WERI-Rb-1 (cell line): Measurements from ENCODE around the gene RPTOR.

ENCODE experiments used
- DNase-seq: peaks from one replicate; pipeline ENCODE4 v3.0.0-alpha.2; 2020
- H3K27ac ChIP-seq: fragments of 250-450 bp; sonication (Bioruptor Pico); 2 replicates; pipeline ENCODE4 v1.5.1; 2020; ENCODE audit warnings: mild to moderate bottlenecking, moderate library complexity
- H3K27me3 ChIP-seq: fragments of 250-450 bp; sonication (Bioruptor Pico); 2 replicates; pipeline ENCODE4 v1.5.1; 2021; ENCODE audit warnings: mild to moderate bottlenecking, low read depth, moderate library complexity; ENCODE audit not compliant: insufficient read depth, severe bottlenecking
- H3K36me3 ChIP-seq: fragments of 250-450 bp; sonication (Bioruptor Pico); 2 replicates; pipeline ENCODE4 v1.5.1; 2020; ENCODE audit warnings: mild to moderate bottlenecking, moderate library complexity
- H3K4me3 ChIP-seq: 2 replicates; pipeline ENCODE4 v1.5.1; 2011; ENCODE audit warnings: low read depth, mild to moderate bottlenecking, control low read depth, low read length
- H3K9me3 ChIP-seq: fragments of 250-450 bp; sonication (Bioruptor Pico); 2 replicates; pipeline ENCODE4 v1.5.1; 2021; ENCODE audit warnings: mild to moderate bottlenecking, moderate library complexity; ENCODE audit not compliant: severe bottlenecking
- TF ChIP-seq, protein P1 (sequence below): IDR thresholded peaks from 2 replicates; pipeline ENCODE4 v1.5.1; 2011; ENCODE audit warnings: low read depth, mild to moderate bottlenecking, control low read depth, inconsistent platforms, low read length

RPTOR gene

DNA sequence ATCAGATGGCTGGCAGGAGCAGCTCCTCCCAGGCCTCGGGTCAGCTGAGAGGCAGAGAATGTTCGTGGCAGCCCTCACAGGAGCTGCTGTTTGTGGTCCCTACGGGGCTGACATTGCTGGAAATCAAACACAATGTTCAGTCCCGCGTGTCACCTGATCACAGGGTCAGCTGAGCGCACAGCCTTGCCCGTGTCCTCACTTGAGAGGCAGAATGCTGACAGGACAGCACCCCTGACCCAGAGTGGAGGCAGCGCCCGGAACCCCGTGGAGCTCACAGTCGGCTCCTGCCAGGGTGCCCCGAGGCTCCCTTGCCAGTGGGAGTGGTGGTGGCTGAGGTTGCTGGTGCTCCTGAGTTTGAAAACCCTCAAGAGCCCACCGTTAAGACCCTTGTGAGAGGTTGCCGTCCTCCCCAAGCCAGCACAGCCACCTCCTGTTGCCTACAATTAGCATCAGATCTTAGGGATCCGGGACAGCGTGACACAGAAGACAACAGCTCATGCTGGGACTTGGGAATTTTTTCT is 443.4 kb downstream of the RPTOR start:
- H3K9me3 ChIP-seq: peaks cover 3% of the 10 kb centered on the region
- H3K36me3 ChIP-seq: no peaks in the 10 kb centered on the region
- no peak overlapping the region for H3K27ac ChIP-seq
- TF ChIP-seq, protein P1, sequence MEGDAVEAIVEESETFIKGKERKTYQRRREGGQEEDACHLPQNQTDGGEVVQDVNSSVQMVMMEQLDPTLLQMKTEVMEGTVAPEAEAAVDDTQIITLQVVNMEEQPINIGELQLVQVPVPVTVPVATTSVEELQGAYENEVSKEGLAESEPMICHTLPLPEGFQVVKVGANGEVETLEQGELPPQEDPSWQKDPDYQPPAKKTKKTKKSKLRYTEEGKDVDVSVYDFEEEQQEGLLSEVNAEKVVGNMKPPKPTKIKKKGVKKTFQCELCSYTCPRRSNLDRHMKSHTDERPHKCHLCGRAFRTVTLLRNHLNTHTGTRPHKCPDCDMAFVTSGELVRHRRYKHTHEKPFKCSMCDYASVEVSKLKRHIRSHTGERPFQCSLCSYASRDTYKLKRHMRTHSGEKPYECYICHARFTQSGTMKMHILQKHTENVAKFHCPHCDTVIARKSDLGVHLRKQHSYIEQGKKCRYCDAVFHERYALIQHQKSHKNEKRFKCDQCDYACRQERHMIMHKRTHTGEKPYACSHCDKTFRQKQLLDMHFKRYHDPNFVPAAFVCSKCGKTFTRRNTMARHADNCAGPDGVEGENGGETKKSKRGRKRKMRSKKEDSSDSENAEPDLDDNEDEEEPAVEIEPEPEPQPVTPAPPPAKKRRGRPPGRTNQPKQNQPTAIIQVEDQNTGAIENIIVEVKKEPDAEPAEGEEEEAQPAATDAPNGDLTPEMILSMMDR: no peak
- H3K4me3 ChIP-seq: no peak overlapping the region
- DNase-seq: peak; percentile 55
- H3K27me3 ChIP-seq: no peaks in the 10 kb centered on the region

DNA sequence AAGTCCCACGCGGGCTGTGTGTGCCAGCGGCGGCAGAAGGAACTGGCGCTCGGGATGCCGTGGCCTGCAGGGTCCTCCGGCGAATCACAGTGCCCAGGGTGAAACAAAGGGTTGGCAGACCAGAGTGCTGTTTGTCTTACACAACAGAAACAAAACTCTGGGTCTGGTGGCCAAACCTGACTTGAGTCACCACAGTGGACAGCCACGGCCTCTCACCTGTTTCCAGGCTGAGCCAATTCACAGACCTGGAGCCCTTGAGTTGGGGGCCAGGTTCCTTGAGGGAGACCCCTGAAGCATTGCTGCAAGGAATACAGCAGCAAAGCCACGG is 444.9 kb downstream of the RPTOR start:
- DNase-seq: no peak
- Histone ChIP-seq H3K27ac (no peak overlapping the region), H3K9me3 (peaks cover 3% of the 10 kb centered on the region), H3K4me3 (no peak overlapping the region), H3K36me3 (peaks cover 8% of the 10 kb centered on the region), H3K27me3 (no peaks in the 10 kb centered on the region)
- TF ChIP-seq, protein P1: no peak

DNA sequence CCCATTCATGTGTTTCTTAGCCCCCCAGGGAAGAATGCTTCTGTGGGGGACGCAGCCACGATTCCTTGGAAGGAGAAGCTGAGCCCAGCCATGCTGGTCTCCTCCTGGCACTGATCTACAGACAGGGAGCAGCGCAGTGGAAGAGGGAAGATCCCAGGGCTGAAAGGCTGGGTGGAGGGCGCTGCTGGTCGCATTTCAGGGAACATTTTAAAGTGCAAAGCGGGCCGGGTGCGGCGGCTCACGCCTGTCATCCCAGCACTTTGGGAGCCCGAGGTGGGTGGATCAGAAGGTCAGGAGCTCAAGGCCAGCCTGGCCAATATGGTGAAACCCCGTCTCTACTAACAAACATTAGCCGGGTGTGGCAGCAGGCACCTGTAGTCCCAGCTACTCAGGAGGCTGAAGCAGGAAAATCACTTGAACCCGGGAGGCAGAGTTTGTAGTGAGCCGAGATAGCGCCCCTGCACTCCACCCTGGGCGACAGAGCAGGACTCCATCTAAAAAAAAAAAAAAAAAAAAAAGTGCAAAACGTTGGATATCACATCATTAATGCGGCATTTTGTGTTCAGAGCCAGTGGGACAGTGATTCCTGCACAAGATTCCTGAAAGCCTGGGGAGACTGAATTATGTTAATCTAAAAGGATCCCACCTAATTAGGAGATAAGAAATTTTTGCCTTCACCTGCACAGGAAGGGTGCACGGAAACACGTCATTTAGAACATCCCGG is 446.4 kb downstream of the RPTOR start:
- DNase-seq: no peak
- Histone ChIP-seq H3K27ac (peak overlapping the region; percentile 63), H3K27me3 (no peaks in the 10 kb centered on the region), H3K4me3 (peak overlapping the region; percentile 46), H3K36me3 (peaks cover 20% of the 10 kb centered on the region), H3K9me3 (peaks cover 3% of the 10 kb centered on the region)
- TF ChIP-seq, protein P1: no peak

DNA sequence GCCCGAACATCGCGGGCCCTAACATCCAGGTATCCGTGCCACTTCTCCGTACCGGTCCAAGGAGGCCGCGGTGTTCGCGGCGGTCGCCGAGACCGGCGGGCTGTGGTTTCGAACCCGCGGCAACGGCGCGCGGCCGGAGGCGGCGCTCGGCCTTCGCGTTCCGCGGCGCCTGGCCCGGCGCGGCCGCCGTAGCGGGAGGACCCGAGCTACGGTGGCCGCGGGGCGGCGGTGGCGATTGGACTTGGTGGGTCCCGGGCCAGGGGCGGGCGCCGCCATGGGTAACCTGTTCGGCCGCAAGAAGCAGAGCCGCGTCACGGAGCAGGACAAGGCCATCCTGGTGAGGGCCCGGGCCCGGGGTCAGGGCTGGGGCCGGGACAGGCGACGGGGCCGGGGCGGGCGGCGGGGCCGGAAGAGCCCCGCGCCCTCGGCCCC is 447.0 kb downstream of the RPTOR start, which contains the start of gene CHMP6:
CHMP6 (plus strand) TSS at position 197 of the 432 bp plus-strand sequence; CDS start at position 275, 78 bp downstream.
- H3K36me3 ChIP-seq: peaks cover 26% of the 10 kb centered on the region
- peak within 1 kb of the TSS; percentile 63 for H3K27ac ChIP-seq
- DNase-seq: peak; percentile 85
- H3K9me3 ChIP-seq: no peaks in the 10 kb centered on the region
- H3K4me3 ChIP-seq: peak within 1 kb of the TSS; percentile 46
- no peaks in the 10 kb centered on the region for H3K27me3 ChIP-seq
- TF ChIP-seq, protein P1: peak; percentile 38

DNA sequence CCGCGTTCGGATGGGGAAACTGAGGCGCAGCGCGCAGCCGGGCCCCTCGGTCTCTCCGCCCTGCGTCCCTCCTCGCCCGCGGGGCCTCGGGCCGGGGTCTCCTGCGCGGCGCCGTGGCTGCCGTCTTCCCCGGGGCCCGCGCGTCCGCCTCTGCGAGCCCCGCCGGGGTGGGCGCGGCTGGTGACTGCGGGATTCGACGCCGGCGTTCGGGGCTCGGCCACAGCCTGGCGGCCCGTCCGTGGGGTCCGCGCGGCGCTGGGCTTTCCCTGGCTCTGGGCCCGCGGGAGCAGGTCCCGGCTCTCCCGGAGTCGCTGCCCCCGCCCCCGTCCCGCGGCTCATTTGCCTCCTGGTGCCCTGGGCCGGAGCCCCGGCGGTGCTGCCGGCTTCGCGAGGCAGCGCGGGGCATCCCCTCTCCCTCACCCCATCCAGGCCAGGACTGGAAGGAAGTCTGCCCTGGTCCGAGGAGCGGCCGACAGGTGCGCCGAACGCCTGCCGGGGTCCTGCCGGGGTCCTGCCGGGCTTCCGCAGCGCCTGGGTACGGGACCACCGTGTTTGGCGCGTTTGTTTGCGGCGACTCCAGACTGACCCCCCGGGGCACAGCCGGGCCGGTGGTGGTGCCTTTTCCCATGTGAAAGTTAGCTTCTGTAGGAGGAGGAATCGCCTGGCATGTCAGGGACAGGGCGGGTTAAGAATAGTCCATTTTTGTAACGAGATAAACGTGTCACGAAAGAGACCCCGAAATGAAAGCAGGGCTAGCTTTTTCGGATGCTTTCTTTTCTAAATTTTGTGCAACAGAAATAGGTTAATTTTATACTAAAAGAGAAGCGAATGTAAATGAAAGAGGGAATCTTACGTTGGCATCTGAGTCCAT is 447.7 kb downstream of the RPTOR start:
- Histone ChIP-seq H3K36me3 (peaks cover 33% of the 10 kb centered on the region), H3K27ac (peak overlapping the region; percentile 63), H3K9me3 (no peaks in the 10 kb centered on the region), H3K27me3 (no peaks in the 10 kb centered on the region), H3K4me3 (peak overlapping the region; percentile 46)
- no peak for DNase-seq
- TF ChIP-seq, protein P1: no peak
